Measurements from ENCODE around the gene GPD2. TPM values are rescaled to one million over a fixed set of nuclear protein-coding genes. Genes with fewer than 3 reads are reported as not detected.

The GPD2 gene
- total and polyA plus RNA-seq, 2 donors (not counting 1 experiment from before 2014, with no cell fraction given): 21.6 to 46.6 TPM

GRCh38 chr2:156423674-156424282 is 12.4 kb upstream of the GPD2 start:
- TF ChIP-seq EZH2 (IDR thresholded peaks at IDR 0.05; ENCODE audit: low read length, missing control alignments): no peak
- Histone ChIP-seq H3K4me1 (ENCODE audit: control insufficient read depth, extremely low read depth, insufficient read depth, low read length) (no peaks in the 10 kb centered on the region), H3K4me2 (ENCODE audit: extremely low read depth, insufficient read depth, low read length) (no peak overlapping the region), H3K36me3 (ENCODE audit: control insufficient read depth, insufficient read depth, low read length) (no peaks in the 10 kb centered on the region), H4K20me1 (ENCODE audit: control insufficient read depth, extremely low read depth, insufficient read depth, low read length) (no peaks in the 10 kb centered on the region), H3K9me3 (ENCODE audit: control insufficient read depth, insufficient read depth, low read depth, low read length) (no peaks in the 10 kb centered on the region), H3K27me3 (ENCODE audit: control insufficient read depth, insufficient read depth, low read length) (no peaks in the 10 kb centered on the region), H2AFZ (ENCODE audit: low read length) (no peak overlapping the region), H3K4me3 (replicated peaks in 1 of 4; ENCODE audit: control extremely low read depth in 1 of 4, insufficient read depth in 1 of 4, low read depth in 3 of 4, low read length in 4 of 4) (no peak overlapping the region), H3K79me2 (ENCODE audit: control insufficient read depth, insufficient read depth, low read length) (no peaks in the 10 kb centered on the region), H3K9ac (ENCODE audit: insufficient read depth, low read length) (no peak overlapping the region), H3K27ac (ENCODE audit: insufficient read depth, low read length) (no peak overlapping the region)
- no peak for DNase-seq (ENCODE audit: low read depth in 2 of 2)

- Histone ChIP-seq H3K9me3 (ENCODE audit: control insufficient read depth, insufficient read depth, low read depth, low read length) (no peaks in the 10 kb centered on the region), H2AFZ (ENCODE audit: low read length) (no peak overlapping the region), H3K4me2 (ENCODE audit: extremely low read depth, insufficient read depth, low read length) (no peak overlapping the region), H3K27me3 (ENCODE audit: control insufficient read depth, insufficient read depth, low read length) (no peaks in the 10 kb centered on the region), H3K4me3 (replicated peaks in 1 of 4; ENCODE audit: control extremely low read depth in 1 of 4, insufficient read depth in 1 of 4, low read depth in 3 of 4, low read length in 4 of 4) (no peak overlapping the region), H3K9ac (ENCODE audit: insufficient read depth, low read length) (no peak overlapping the region), H3K36me3 (ENCODE audit: control insufficient read depth, insufficient read depth, low read length) (no peaks in the 10 kb centered on the region), H3K27ac (ENCODE audit: insufficient read depth, low read length) (no peak overlapping the region), H3K79me2 (ENCODE audit: control insufficient read depth, insufficient read depth, low read length) (no peaks in the 10 kb centered on the region), H4K20me1 (ENCODE audit: control insufficient read depth, extremely low read depth, insufficient read depth, low read length) (no peaks in the 10 kb centered on the region), H3K4me1 (ENCODE audit: control insufficient read depth, extremely low read depth, insufficient read depth, low read length) (peaks cover 4% of the 10 kb centered on the region)
- DNase-seq (ENCODE audit: low read depth in 2 of 2): no peak
- TF ChIP-seq CTCF (conservative IDR thresholded peaks at IDR 0.05 in 1 of 2, IDR thresholded peaks at IDR 0.05 in 1 of 2; ENCODE audit: low read depth in 1 of 2, low read length in 2 of 2) (no peak), EZH2 (IDR thresholded peaks at IDR 0.05; ENCODE audit: low read length, missing control alignments) (no peak)
These were observed 9.1 kb upstream of the GPD2 start for GRCh38 chr2:156427074-156427473.

DNA sequence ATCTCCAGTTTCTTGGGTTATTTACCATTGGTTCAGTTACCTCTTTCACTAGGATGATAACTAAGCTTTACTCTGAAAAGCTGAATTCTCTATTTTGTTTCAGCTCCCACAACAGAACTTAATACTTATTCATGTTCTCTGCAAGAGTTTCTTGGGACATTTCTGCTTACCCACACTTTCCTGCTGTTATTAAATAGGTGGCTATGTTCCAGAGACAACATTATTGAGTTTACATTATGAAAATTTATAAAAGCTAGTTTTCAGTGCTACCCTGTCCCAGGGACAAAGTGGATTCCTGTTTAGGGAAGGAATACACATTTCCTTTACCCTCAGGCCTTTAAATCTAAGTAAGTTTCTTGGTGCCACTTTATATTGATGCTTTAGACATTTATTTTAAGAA is 7.0 kb upstream of the GPD2 start:
- peaks cover 4% of the 10 kb centered on the region for H3K4me1 ChIP-seq (ENCODE audit: control insufficient read depth, extremely low read depth, insufficient read depth, low read length)
- no peak overlapping the region for H3K27ac ChIP-seq (ENCODE audit: insufficient read depth, low read length)
- H3K79me2 ChIP-seq (ENCODE audit: control insufficient read depth, insufficient read depth, low read length): no peaks in the 10 kb centered on the region
- DNase-seq (ENCODE audit: low read depth in 2 of 2): peak in 1 of 2 donors; percentile 76
- no peak overlapping the region for H3K9ac ChIP-seq (ENCODE audit: insufficient read depth, low read length)
- no peaks in the 10 kb centered on the region for H3K36me3 ChIP-seq (ENCODE audit: control insufficient read depth, insufficient read depth, low read length)
- H3K4me3 ChIP-seq (replicated peaks in 1 of 4; ENCODE audit: control extremely low read depth in 1 of 4, insufficient read depth in 1 of 4, low read depth in 3 of 4, low read length in 4 of 4): no peak overlapping the region
- H2AFZ ChIP-seq (ENCODE audit: low read length): no peak overlapping the region
- H3K9me3 ChIP-seq (ENCODE audit: control insufficient read depth, insufficient read depth, low read depth, low read length): no peaks in the 10 kb centered on the region
- no peaks in the 10 kb centered on the region for H3K27me3 ChIP-seq (ENCODE audit: control insufficient read depth, insufficient read depth, low read length)
- H3K4me2 ChIP-seq (ENCODE audit: extremely low read depth, insufficient read depth, low read length): no peak overlapping the region
- H4K20me1 ChIP-seq (ENCODE audit: control insufficient read depth, extremely low read depth, insufficient read depth, low read length): no peaks in the 10 kb centered on the region
- TF ChIP-seq EZH2 (IDR thresholded peaks at IDR 0.05; ENCODE audit: low read length, missing control alignments): no peak
- TF ChIP-seq CTCF (conservative IDR thresholded peaks at IDR 0.05 in 1 of 2, IDR thresholded peaks at IDR 0.05 in 1 of 2; ENCODE audit: low read depth in 1 of 2, low read length in 2 of 2): no peak
